ENCODE data around the gene CFAP90. TPM values are rescaled to one million over a fixed set of nuclear protein-coding genes. Genes with fewer than 3 reads are reported as not detected.

Gene CFAP90
- total RNA-seq, 1 donor from 2014 or later: not detected

DNA sequence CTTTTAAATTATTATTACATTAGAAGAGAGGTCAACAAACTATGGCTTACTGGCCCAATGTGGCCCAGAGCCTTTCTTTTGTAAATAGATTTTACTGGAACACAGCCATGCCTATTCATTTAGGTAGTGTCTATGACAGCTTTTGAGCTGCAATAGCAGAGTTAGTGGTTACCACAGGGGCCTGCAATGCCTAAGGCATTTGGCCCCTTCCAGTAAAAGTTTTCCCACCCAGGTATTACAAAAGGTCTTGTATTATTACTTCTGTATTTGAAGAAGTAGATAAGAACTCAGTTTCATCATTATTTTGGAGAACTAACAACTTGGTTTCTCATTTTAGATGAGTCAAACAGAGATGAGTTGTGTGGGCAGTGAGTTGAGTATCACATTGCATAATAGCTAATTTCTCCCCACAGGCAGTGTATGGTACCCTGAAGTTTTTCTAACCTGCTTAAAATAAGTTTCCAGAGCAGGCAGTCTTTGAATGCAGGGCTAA is 27.5 kb upstream of the CFAP90 start:
- TF ChIP-seq, protein P1, sequence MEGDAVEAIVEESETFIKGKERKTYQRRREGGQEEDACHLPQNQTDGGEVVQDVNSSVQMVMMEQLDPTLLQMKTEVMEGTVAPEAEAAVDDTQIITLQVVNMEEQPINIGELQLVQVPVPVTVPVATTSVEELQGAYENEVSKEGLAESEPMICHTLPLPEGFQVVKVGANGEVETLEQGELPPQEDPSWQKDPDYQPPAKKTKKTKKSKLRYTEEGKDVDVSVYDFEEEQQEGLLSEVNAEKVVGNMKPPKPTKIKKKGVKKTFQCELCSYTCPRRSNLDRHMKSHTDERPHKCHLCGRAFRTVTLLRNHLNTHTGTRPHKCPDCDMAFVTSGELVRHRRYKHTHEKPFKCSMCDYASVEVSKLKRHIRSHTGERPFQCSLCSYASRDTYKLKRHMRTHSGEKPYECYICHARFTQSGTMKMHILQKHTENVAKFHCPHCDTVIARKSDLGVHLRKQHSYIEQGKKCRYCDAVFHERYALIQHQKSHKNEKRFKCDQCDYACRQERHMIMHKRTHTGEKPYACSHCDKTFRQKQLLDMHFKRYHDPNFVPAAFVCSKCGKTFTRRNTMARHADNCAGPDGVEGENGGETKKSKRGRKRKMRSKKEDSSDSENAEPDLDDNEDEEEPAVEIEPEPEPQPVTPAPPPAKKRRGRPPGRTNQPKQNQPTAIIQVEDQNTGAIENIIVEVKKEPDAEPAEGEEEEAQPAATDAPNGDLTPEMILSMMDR (IDR thresholded peaks at IDR 0.05; ENCODE audit: borderline replicate concordance): no peak
- Histone ChIP-seq H3K4me1 (peaks cover 8% of the 10 kb centered on the region), H3K4me3 (no peak overlapping the region), H3K36me3 (peaks cover 79% of the 10 kb centered on the region), H3K27ac (replicated peaks) (no peak overlapping the region), H3K9me3 (replicated peaks) (no peaks in the 10 kb centered on the region), H3K27me3 (ENCODE audit: low read depth) (no peaks in the 10 kb centered on the region)
- intact Hi-C loops (cut with micrococcal nuclease): no loop called here
- DNase-seq: no peak

DNA sequence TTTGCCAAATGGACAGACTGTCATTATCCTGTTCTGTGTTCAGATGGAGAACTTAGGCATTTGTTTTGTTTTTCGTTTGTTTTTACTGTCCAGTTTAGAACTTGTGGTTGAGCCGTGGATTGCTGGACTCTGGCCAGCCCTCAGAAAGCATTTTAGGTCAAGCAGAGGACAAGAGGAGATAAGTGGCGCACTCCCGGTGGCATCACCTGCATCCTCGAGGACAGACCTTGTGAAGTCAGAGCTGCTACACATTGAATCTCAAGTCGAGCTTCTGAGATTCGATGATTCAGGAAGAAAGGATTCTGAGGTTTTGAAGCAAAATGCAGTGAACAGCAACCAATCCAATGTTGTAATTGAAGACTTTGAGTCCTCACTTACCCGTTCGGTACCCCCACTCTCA is 26.9 kb upstream of the CFAP90 start:
- TF ChIP-seq, protein P1 (IDR thresholded peaks at IDR 0.05; ENCODE audit: borderline replicate concordance): no peak
- no peak overlapping the region for H3K27ac ChIP-seq (replicated peaks)
- peaks cover 74% of the 10 kb centered on the region for H3K36me3 ChIP-seq
- H3K9me3 ChIP-seq (replicated peaks): no peaks in the 10 kb centered on the region
- H3K27me3 ChIP-seq (ENCODE audit: low read depth): no peaks in the 10 kb centered on the region
- no peak for DNase-seq
- H3K4me3 ChIP-seq: no peak overlapping the region
- intact Hi-C loops (cut with micrococcal nuclease): no loop called here
- peaks cover 10% of the 10 kb centered on the region for H3K4me1 ChIP-seq

DNA sequence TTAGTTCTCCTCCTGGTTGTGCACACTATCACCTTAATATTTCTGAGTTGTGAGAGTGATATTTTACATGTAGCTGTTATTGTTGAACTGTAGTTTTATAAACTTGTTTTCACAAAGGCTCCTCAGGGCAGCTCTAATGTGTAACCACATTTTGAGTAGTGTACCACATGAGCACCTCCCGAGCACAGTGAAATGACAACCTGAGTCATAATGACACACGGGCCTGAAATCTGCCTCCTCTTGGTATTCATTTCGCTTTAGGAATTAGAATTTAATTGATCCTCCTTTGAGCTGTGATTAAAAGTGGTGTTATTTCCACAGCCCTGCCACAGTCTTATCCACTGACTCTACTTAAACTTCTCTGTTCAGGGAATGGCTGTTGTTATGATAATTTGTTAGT is 25.9 kb upstream of the CFAP90 start:
- Histone ChIP-seq H3K4me1 (peaks cover 17% of the 10 kb centered on the region), H3K36me3 (peaks cover 64% of the 10 kb centered on the region), H3K9me3 (replicated peaks) (no peaks in the 10 kb centered on the region), H3K4me3 (no peak overlapping the region), H3K27ac (replicated peaks) (no peak overlapping the region), H3K27me3 (ENCODE audit: low read depth) (no peaks in the 10 kb centered on the region)
- TF ChIP-seq, protein P1 (IDR thresholded peaks at IDR 0.05; ENCODE audit: borderline replicate concordance): no peak
- no peak for DNase-seq
- intact Hi-C loops (cut with micrococcal nuclease): no loop called here

DNA sequence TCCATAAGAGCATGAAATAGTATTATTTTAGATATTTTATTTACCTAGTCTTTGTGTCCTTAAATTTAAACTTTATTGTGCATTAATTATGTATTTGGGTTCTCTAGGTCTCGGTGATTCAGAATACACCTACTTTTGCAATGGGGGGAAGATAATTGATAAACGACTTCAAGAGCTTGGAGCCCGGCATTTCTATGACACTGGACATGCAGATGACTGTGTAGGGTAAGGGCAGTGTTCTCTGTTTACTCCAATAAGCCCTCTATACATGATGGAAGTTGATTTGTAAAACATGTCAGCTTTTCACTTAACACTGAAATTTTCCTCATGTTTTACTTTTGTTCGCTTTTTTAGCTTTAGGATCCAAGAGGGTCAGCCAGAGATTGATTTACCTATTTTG is 24.2 kb upstream of the CFAP90 start:
- intact Hi-C loops (cut with micrococcal nuclease): no loop called here
- peaks cover 51% of the 10 kb centered on the region for H3K36me3 ChIP-seq
- H3K27ac ChIP-seq (replicated peaks): no peak overlapping the region
- TF ChIP-seq, protein P1 (IDR thresholded peaks at IDR 0.05; ENCODE audit: borderline replicate concordance): no peak
- no peak overlapping the region for H3K4me3 ChIP-seq
- no peaks in the 10 kb centered on the region for H3K9me3 ChIP-seq (replicated peaks)
- no peak for DNase-seq
- peaks cover 34% of the 10 kb centered on the region for H3K4me1 ChIP-seq
- no peaks in the 10 kb centered on the region for H3K27me3 ChIP-seq (ENCODE audit: low read depth)

DNA sequence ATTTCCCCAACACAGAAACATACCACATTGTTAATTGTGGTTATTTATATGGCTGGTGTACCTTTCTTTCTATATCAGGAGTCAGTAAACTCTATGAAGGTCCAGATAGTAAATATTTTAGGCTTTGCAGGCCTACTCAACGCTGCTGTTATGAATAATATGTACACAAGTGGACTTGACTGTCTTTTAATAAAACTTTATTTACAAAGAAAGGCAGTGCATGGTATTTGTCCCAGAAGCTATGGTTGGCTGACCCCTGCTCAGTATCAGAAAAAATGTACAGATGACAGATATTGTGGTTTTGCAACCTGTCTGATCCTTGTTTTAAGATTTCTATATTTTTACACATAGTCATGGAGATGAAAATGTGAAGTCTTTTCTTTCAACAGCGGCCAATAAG is 23.7 kb upstream of the CFAP90 start:
- H3K4me1 ChIP-seq: peaks cover 40% of the 10 kb centered on the region
- H3K27me3 ChIP-seq (ENCODE audit: low read depth): no peaks in the 10 kb centered on the region
- H3K4me3 ChIP-seq: no peak overlapping the region
- H3K36me3 ChIP-seq: peaks cover 46% of the 10 kb centered on the region
- TF ChIP-seq, protein P1 (IDR thresholded peaks at IDR 0.05; ENCODE audit: borderline replicate concordance): no peak
- intact Hi-C loops (cut with micrococcal nuclease): no loop called here
- H3K27ac ChIP-seq (replicated peaks): no peak overlapping the region
- no peaks in the 10 kb centered on the region for H3K9me3 ChIP-seq (replicated peaks)
- DNase-seq: no peak

Data from left ventricle myocardium inferior (tissue), 1 donor.